Stimulated activated CD8-positive, alpha-beta memory T cell treated with anti-CD3 and anti-CD28 coated beads, Interleukin-7, amount 100 ng/mL, for 48 hours (primary cell): Measurements from ENCODE around the gene INS.

Experiments
- DNase-seq, 2 donors: peaks; one replicate each; pipeline ENCODE4 v3.0.0-alpha.2; 2020; ENCODE audit warnings: low read depth in 1 of 2; ENCODE audit errors: extremely low read depth in 1 of 2

Gene INS

GRCh38 chr11:2167141-2168045 is 6.4 kb upstream of the INS start:
- no peak for DNase-seq

- peak; percentile 18 to 20 for DNase-seq
Measured at GRCh38 chr11:2166091-2166851, 5.3 kb upstream of the INS start.

GRCh38 chr11:2165571-2165970 is 4.6 kb upstream of the INS start:
- no peak for DNase-seq

- no peak for DNase-seq
Measured at GRCh38 chr11:2164861-2165555, 4.0 kb upstream of the INS start.

- DNase-seq = no peak
Measured at GRCh38 chr11:2164081-2164480, 3.1 kb upstream of the INS start.

GRCh38 chr11:2163428-2163978 is 2.5 kb upstream of the INS start:
- no peak for DNase-seq

GRCh38 chr11:2159536-2160413 is 1.2 kb downstream of the INS start:
- DNase-seq = no peak

GRCh38 chr11:2158966-2159365 is 2.0 kb downstream of the INS start:
- no peak for DNase-seq

GRCh38 chr11:2158296-2158737 is 2.7 kb downstream of the INS start:
- DNase-seq = no peak

- DNase-seq = no peak
Measured at GRCh38 chr11:2157294-2158040, 3.5 kb downstream of the INS start.

GRCh38 chr11:2156416-2157182 is 4.4 kb downstream of the INS start:
- peak in 1 of 2 donors; percentile 25 for DNase-seq

- DNase-seq = no peak
Measured at GRCh38 chr11:2155511-2155910, 5.5 kb downstream of the INS start.

- no peak for DNase-seq
Measured at GRCh38 chr11:2154889-2155288, 6.1 kb downstream of the INS start.

- DNase-seq = no peak
Measured at GRCh38 chr11:2154195-2154585, 6.8 kb downstream of the INS start.

GRCh38 chr11:2153581-2154194 is 7.3 kb downstream of the INS start:
- DNase-seq = no peak

GRCh38 chr11:2151500-2152257 is 9.3 kb downstream of the INS start:
- DNase-seq = peak; percentile 49 to 50
